GM21367 (cell line): Measurements from ENCODE around the gene GDPGP1.
"Not testable (repeated sequence)": the region's sequence is repeated elsewhere in the genome, so short reads cannot be mapped to it uniquely, and the experiment has no call there.

Source experiments
- ATAC-seq: cut with Tn5 transposase; IDR thresholded peaks from one replicate; pipeline ENCODE4 v1.9.1; 2021; ENCODE audit not compliant: unreplicated experiment

GDPGP1 gene

GRCh38 chr15:90259524-90259923 is 25.5 kb downstream of the GDPGP1 start:
- peak; percentile 57 for ATAC-seq

GRCh38 chr15:90260731-90261130 is 26.7 kb downstream of the GDPGP1 start:
- not testable (repeated sequence) for ATAC-seq

- no peak for ATAC-seq
Observed at GRCh38 chr15:90261811-90262210, 27.8 kb downstream of the GDPGP1 start.

- ATAC-seq = no peak
Observed at GRCh38 chr15:90262426-90262825, 28.4 kb downstream of the GDPGP1 start.

GRCh38 chr15:90264671-90265070 is 30.7 kb downstream of the GDPGP1 start:
- no peak for ATAC-seq

- peak; percentile 83 for ATAC-seq
Observed at GRCh38 chr15:90265271-90266060, 31.5 kb downstream of the GDPGP1 start, which contains the start of gene NGRN. Gene NGRN, plus strand, starts transcription at chr15:90265672. Its CDS starts 41 bp downstream, at chr15:90265713.

GRCh38 chr15:90266061-90266431 is 32.0 kb downstream of the GDPGP1 start:
- no peak for ATAC-seq

- ATAC-seq = no peak
Observed at GRCh38 chr15:90266485-90266884, 32.5 kb downstream of the GDPGP1 start.

GRCh38 chr15:90268415-90268814 is 34.4 kb downstream of the GDPGP1 start:
- ATAC-seq = no peak

GRCh38 chr15:90270502-90271150 is 36.6 kb downstream of the GDPGP1 start:
- ATAC-seq = no peak

GRCh38 chr15:90271459-90272166 is 37.6 kb downstream of the GDPGP1 start:
- ATAC-seq = no peak

- ATAC-seq = not testable (repeated sequence)
Observed at GRCh38 chr15:90278467-90278866, 44.5 kb downstream of the GDPGP1 start.

GRCh38 chr15:90280743-90281142 is 46.7 kb downstream of the GDPGP1 start:
- not testable (repeated sequence) for ATAC-seq

GRCh38 chr15:90281637-90282036 is 47.6 kb downstream of the GDPGP1 start:
- ATAC-seq = not testable (repeated sequence)

GRCh38 chr15:90286678-90287077 is 52.7 kb downstream of the GDPGP1 start:
- ATAC-seq = no peak

- no peak for ATAC-seq
Observed at GRCh38 chr15:90287101-90287500, 53.1 kb downstream of the GDPGP1 start.

- no peak for ATAC-seq
Observed at GRCh38 chr15:90287946-90288345, 53.9 kb downstream of the GDPGP1 start.

- no peak for ATAC-seq
Observed at GRCh38 chr15:90291679-90292356, 57.8 kb downstream of the GDPGP1 start.

- ATAC-seq = not testable (repeated sequence)
Observed at GRCh38 chr15:90293040-90293810, 59.2 kb downstream of the GDPGP1 start.

- ATAC-seq = no peak
Observed at GRCh38 chr15:90294159-90294558, 60.1 kb downstream of the GDPGP1 start.
